ENCODE results near the gene BICC1. TPM values are rescaled to one million over a fixed set of nuclear protein-coding genes. Genes with fewer than 3 reads are reported as not detected.

Gene BICC1
- total and polyA plus RNA-seq, 2 of the 8 experiments (the other 6 are each of a cell fraction or from before 2014, with no cell fraction given) = 0.20 to 0.73 TPM

- no peak for TF ChIP-seq SUZ12 (IDR thresholded peaks at IDR 0.05; ENCODE audit: low read length)
Measured at GRCh38 chr10:58758321-58758720, 245.6 kb downstream of the BICC1 start (continued).
